HG02623 (cell line): ENCODE data around the gene NBEA.

ENCODE experiments used
- ATAC-seq: cut with Tn5 transposase; IDR thresholded peaks from one replicate; pipeline ENCODE4 v1.9.1; 2021; ENCODE audit warnings: moderate library complexity; ENCODE audit not compliant: unreplicated experiment

The NBEA gene

GRCh38 chr13:35557475-35557874 is 615.4 kb downstream of the NBEA start:
- ATAC-seq, result no peak

GRCh38 chr13:35561540-35561939 is 619.5 kb downstream of the NBEA start:
- no peak for ATAC-seq

GRCh38 chr13:35565273-35565672 is 623.2 kb downstream of the NBEA start:
- no peak for ATAC-seq

- no peak for ATAC-seq
Measured at GRCh38 chr13:35566340-35566739, 624.3 kb downstream of the NBEA start.

GRCh38 chr13:35567406-35567980 is 625.4 kb downstream of the NBEA start:
- no peak for ATAC-seq

GRCh38 chr13:35573639-35574038 is 631.6 kb downstream of the NBEA start:
- no peak for ATAC-seq

- ATAC-seq, result no peak
Measured at GRCh38 chr13:35592457-35592856, 650.4 kb downstream of the NBEA start.

GRCh38 chr13:35593651-35594050 is 651.6 kb downstream of the NBEA start:
- ATAC-seq, result no peak

- ATAC-seq, result no peak
Measured at GRCh38 chr13:35594096-35594495, 652.0 kb downstream of the NBEA start.

- no peak for ATAC-seq
Measured at GRCh38 chr13:35595181-35595580, 653.1 kb downstream of the NBEA start.

GRCh38 chr13:35596321-35597030 is 654.4 kb downstream of the NBEA start:
- ATAC-seq, result no peak

- no peak for ATAC-seq
Measured at GRCh38 chr13:35597451-35597850, 655.4 kb downstream of the NBEA start.

GRCh38 chr13:35598233-35598632 is 656.2 kb downstream of the NBEA start:
- no peak for ATAC-seq

GRCh38 chr13:35598790-35599369 is 656.8 kb downstream of the NBEA start:
- no peak for ATAC-seq

- ATAC-seq, result no peak
Measured at GRCh38 chr13:35599384-35599783, 657.3 kb downstream of the NBEA start.

- ATAC-seq, result no peak
Measured at GRCh38 chr13:35600137-35600536, 658.1 kb downstream of the NBEA start.

GRCh38 chr13:35603593-35604285 is 661.7 kb downstream of the NBEA start:
- ATAC-seq, result no peak

- no peak for ATAC-seq
Measured at GRCh38 chr13:35614666-35615065, 672.6 kb downstream of the NBEA start.

- no peak for ATAC-seq
Measured at GRCh38 chr13:35617420-35617819, 675.4 kb downstream of the NBEA start.

- no peak for ATAC-seq
Measured at GRCh38 chr13:35618565-35619083, 676.6 kb downstream of the NBEA start.

- no peak for ATAC-seq
Measured at GRCh38 chr13:35621989-35622388, 679.9 kb downstream of the NBEA start.

- ATAC-seq, result no peak
Measured at GRCh38 chr13:35629026-35629425, 687.0 kb downstream of the NBEA start.
